Natural killer cell (primary cell): ENCODE data around the gene EAF1. TPM values are rescaled to one million over a fixed set of nuclear protein-coding genes. Genes with fewer than 3 reads are reported as not detected.

Source experiments
- ATAC-seq, 3 donors: fragments of 150-1000 bp in 2 of 3; fragments of 200-7000 bp in 1 of 3; cut with Tn5 transposase; 1 replicate in 1 of 3; 2 replicates in 2 of 3; pipeline ENCODE4 v1.10.0; 2021; ENCODE audit warnings: mild to moderate bottlenecking in 2 of 3, moderate library complexity in 2 of 3
- DNase-seq, 2 donors: peaks; one replicate each; pipeline versions ENCODE4 v3.0.0 to v3.0.0-alpha.2; 2013 to 2021; ENCODE audit warnings: mixed read lengths in 1 of 2
- H3K27ac ChIP-seq: one replicate; pipeline ENCODE4 v1.5.1; 2013; ENCODE audit warnings: mild to moderate bottlenecking, low read length
- H3K27me3 ChIP-seq: one replicate; pipeline ENCODE4 v1.6.1; 2013; ENCODE audit warnings: low read length; ENCODE audit not compliant: control insufficient read depth, insufficient read depth
- H3K36me3 ChIP-seq: one replicate; pipeline ENCODE4 v1.6.1; 2013; ENCODE audit warnings: low read length; ENCODE audit not compliant: control insufficient read depth, insufficient read depth
- H3K4me1 ChIP-seq: one replicate; pipeline ENCODE4 v1.6.1; 2013; ENCODE audit warnings: low read length; ENCODE audit not compliant: control insufficient read depth, insufficient read depth
- H3K4me3 ChIP-seq: one replicate; pipeline ENCODE4 v1.5.1; 2013; ENCODE audit warnings: low read length
- H3K9me3 ChIP-seq: one replicate; pipeline ENCODE4 v1.6.1; 2013; ENCODE audit warnings: low read length; ENCODE audit not compliant: control insufficient read depth, insufficient read depth
- H3K27ac Mint-ChIP-seq, 2 donors: one replicate each; pipeline ENCODE4 v1.8.0; 2022; ENCODE audit warnings: mild to moderate bottlenecking in 2 of 2, mixed read lengths in 2 of 2, moderate library complexity in 1 of 2
- H3K27me3 Mint-ChIP-seq, 2 donors: one replicate each; pipeline ENCODE4 v1.8.0; 2022; ENCODE audit warnings: low read depth in 2 of 2, mixed read lengths in 2 of 2
- H3K36me3 Mint-ChIP-seq: one replicate; pipeline ENCODE4 v1.8.0; 2022; ENCODE audit warnings: mixed read lengths
- H3K4me1 Mint-ChIP-seq, 2 donors: one replicate each; pipeline ENCODE4 v1.8.0; 2022; ENCODE audit warnings: mixed read lengths in 2 of 2
- H3K4me3 Mint-ChIP-seq: one replicate; pipeline ENCODE4 v1.8.0; 2022; ENCODE audit warnings: mild to moderate bottlenecking, moderate library complexity, mixed read lengths
- H3K9me3 Mint-ChIP-seq, 2 donors: one replicate each; pipeline ENCODE4 v1.8.0; 2022; ENCODE audit warnings: mixed read lengths in 2 of 2
- WGBS: methylation state at CpG from one replicate; pipeline ENCODE4 v1.1.7; 2013; ENCODE audit warnings: missing lambda C conversion rate; ENCODE audit not compliant: insufficient coverage; 5-methylcytosine and 5-hydroxymethylcytosine counted together
- intact Hi-C: fragments of 100-400 bp; cut with micrococcal nuclease; formaldehyde crosslinking; loops from one replicate; pipeline ENCODE4 v1.14.2; 2022
- total RNA-seq, 4 donors: library from RNA; stranded (reverse); fragments of 120-200 nt in 1 of 4; gene quantifications; one replicate each; pipeline versions ENCODE4 v1.2.3 to v1.2.4, GENCODE V29; 2013 to 2022
- TF ChIP-seq, protein P1 (sequence below): fragments of 200-600 bp; IDR thresholded peaks from one replicate; pipeline ENCODE4 v1.8.0; 2022; ENCODE audit warnings: antibody characterized with exemption

Gene EAF1
- total RNA-seq, 3 donors from 2014 or later (not counting 1 experiment from before 2014, with no cell fraction given) = 39.7 to 45.8 (median 41.5) TPM

- DNase-seq (peak in 1 of 2 donors; percentile 36), ATAC-seq (peak; percentile 72 to 89 (median 82))
- peaks cover 36% of the 10 kb centered on the region for H3K4me1 ChIP-seq
- intact Hi-C loops = loop anchor here (5.0 kb wide), 1 partner anchor 55 kb away; the partner anchor contains the start of gene COLQ
- Mint-ChIP-seq H3K27ac (peak overlapping the region; percentile 94 to 95), H3K4me1 (peaks cover 47 to 54% of the 10 kb centered on the region in 2 donors), H3K9me3 (no peaks in the 10 kb centered on the region), H3K27me3 (no peaks in the 10 kb centered on the region), H3K36me3 (no peaks in the 10 kb centered on the region), H3K4me3 (peak overlapping the region; percentile 77)
- H3K27ac ChIP-seq = peak overlapping the region; percentile 65
- WGBS = 55% methylated on average over 11 of the region's 11 CpGs
- TF ChIP-seq, protein P1, sequence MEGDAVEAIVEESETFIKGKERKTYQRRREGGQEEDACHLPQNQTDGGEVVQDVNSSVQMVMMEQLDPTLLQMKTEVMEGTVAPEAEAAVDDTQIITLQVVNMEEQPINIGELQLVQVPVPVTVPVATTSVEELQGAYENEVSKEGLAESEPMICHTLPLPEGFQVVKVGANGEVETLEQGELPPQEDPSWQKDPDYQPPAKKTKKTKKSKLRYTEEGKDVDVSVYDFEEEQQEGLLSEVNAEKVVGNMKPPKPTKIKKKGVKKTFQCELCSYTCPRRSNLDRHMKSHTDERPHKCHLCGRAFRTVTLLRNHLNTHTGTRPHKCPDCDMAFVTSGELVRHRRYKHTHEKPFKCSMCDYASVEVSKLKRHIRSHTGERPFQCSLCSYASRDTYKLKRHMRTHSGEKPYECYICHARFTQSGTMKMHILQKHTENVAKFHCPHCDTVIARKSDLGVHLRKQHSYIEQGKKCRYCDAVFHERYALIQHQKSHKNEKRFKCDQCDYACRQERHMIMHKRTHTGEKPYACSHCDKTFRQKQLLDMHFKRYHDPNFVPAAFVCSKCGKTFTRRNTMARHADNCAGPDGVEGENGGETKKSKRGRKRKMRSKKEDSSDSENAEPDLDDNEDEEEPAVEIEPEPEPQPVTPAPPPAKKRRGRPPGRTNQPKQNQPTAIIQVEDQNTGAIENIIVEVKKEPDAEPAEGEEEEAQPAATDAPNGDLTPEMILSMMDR = no peak
- H3K4me3 ChIP-seq = no peak overlapping the region
- no peaks in the 10 kb centered on the region for H3K27me3 ChIP-seq
- no peaks in the 10 kb centered on the region for H3K9me3 ChIP-seq
- H3K36me3 ChIP-seq = no peaks in the 10 kb centered on the region
These were observed 40.1 kb downstream of the EAF1 start for GRCh38 chr3:15467227-15468181.

GRCh38 chr3:15470261-15470660 is 42.9 kb downstream of the EAF1 start:
- Histone ChIP-seq H3K4me3 (no peak overlapping the region), H3K27ac (no peak overlapping the region), H3K27me3 (no peaks in the 10 kb centered on the region), H3K36me3 (peaks cover 3% of the 10 kb centered on the region), H3K9me3 (no peaks in the 10 kb centered on the region), H3K4me1 (peaks cover 30% of the 10 kb centered on the region)
- 89% methylated on average over 6 of the region's 6 CpGs for WGBS
- no peak overlapping the region for H3K4me3 Mint-ChIP-seq
- H3K9me3 Mint-ChIP-seq = no peaks in the 10 kb centered on the region
- intact Hi-C loops = no loop called here
- TF ChIP-seq, protein P1 = no peak
- no peaks in the 10 kb centered on the region for H3K27me3 Mint-ChIP-seq
- DNase-seq (no peak), ATAC-seq (no peak)
- peaks cover 35 to 37% of the 10 kb centered on the region in 2 donors for H3K4me1 Mint-ChIP-seq
- H3K27ac Mint-ChIP-seq = no peak overlapping the region
- H3K36me3 Mint-ChIP-seq = no peaks in the 10 kb centered on the region

GRCh38 chr3:15470849-15471248 is 43.5 kb downstream of the EAF1 start:
- H3K27ac ChIP-seq = no peak overlapping the region
- H3K4me1 Mint-ChIP-seq = peaks cover 35% of the 10 kb centered on the region in 2 donors
- TF ChIP-seq, protein P1 = no peak
- H3K27ac Mint-ChIP-seq = peak overlapping the region in 1 of 2 donors; percentile 20
- no peaks in the 10 kb centered on the region for H3K9me3 ChIP-seq
- no peak for ATAC-seq
- no peaks in the 10 kb centered on the region for H3K36me3 Mint-ChIP-seq
- H3K4me3 Mint-ChIP-seq = no peak overlapping the region
- H3K27me3 Mint-ChIP-seq = no peaks in the 10 kb centered on the region
- DNase-seq = no peak
- H3K4me3 ChIP-seq = no peak overlapping the region
- WGBS = 91% methylated on average over 2 of the region's 2 CpGs
- H3K4me1 ChIP-seq = peaks cover 30% of the 10 kb centered on the region
- H3K9me3 Mint-ChIP-seq = no peaks in the 10 kb centered on the region
- peaks cover 3% of the 10 kb centered on the region for H3K36me3 ChIP-seq
- intact Hi-C loops = no loop called here
- H3K27me3 ChIP-seq = no peaks in the 10 kb centered on the region
